Neural progenitor cell (in vitro differentiated cells): ENCODE measurements around the gene GGT6.
"Not testable (repeated sequence)": the region's sequence is repeated elsewhere in the genome, so short reads cannot be mapped to it uniquely, and the experiment has no call there.

Experiments
- CTCF ChIP-seq: fragments of 200-600 bp; sonication (generic); IDR thresholded peaks from 2 replicates; pipeline ENCODE4 v1.5.1; 2017; ENCODE audit warnings: antibody characterized with exemption, mild to moderate bottlenecking
- EZH2phosphoT487 ChIP-seq: fragments of 200-600 bp; sonication (generic); IDR thresholded peaks from 2 replicates; pipeline ENCODE4 v1.6.1; 2017; ENCODE audit warnings: antibody characterized with exemption

- TF ChIP-seq CTCF, EZH2phosphoT487: not testable (repeated sequence)
These were observed 35.4 kb upstream of the GGT6 start for GRCh38 chr17:4595685-4596342.
